ENCODE data around the gene IZUMO1R.

- TF ChIP-seq, protein P1, sequence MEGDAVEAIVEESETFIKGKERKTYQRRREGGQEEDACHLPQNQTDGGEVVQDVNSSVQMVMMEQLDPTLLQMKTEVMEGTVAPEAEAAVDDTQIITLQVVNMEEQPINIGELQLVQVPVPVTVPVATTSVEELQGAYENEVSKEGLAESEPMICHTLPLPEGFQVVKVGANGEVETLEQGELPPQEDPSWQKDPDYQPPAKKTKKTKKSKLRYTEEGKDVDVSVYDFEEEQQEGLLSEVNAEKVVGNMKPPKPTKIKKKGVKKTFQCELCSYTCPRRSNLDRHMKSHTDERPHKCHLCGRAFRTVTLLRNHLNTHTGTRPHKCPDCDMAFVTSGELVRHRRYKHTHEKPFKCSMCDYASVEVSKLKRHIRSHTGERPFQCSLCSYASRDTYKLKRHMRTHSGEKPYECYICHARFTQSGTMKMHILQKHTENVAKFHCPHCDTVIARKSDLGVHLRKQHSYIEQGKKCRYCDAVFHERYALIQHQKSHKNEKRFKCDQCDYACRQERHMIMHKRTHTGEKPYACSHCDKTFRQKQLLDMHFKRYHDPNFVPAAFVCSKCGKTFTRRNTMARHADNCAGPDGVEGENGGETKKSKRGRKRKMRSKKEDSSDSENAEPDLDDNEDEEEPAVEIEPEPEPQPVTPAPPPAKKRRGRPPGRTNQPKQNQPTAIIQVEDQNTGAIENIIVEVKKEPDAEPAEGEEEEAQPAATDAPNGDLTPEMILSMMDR (IDR thresholded peaks at IDR 0.05; ENCODE audit: extremely low read depth in 1 of 2, insufficient read depth in 1 of 2, low read depth in 1 of 2, low read length in 2 of 2) = no peak
- no peak for TF ChIP-seq POLR2A (IDR thresholded peaks at IDR 0.05; ENCODE audit: low read depth, low read length)
Measured at GRCh38 chr11:94271885-94272372, 32.5 kb upstream of the IZUMO1R start.

Measured in endothelial cell of umbilical vein (primary cell).